GM18526 (cell line): Measurements from ENCODE around the gene PXDN.

Source experiments
- POLR2A ChIP-seq: IDR thresholded peaks from 3 replicates; pipeline ENCODE4 v1.6.1; 2011; ENCODE audit not compliant: insufficient read length; ENCODE audit errors: extremely low read depth

PXDN gene

DNA sequence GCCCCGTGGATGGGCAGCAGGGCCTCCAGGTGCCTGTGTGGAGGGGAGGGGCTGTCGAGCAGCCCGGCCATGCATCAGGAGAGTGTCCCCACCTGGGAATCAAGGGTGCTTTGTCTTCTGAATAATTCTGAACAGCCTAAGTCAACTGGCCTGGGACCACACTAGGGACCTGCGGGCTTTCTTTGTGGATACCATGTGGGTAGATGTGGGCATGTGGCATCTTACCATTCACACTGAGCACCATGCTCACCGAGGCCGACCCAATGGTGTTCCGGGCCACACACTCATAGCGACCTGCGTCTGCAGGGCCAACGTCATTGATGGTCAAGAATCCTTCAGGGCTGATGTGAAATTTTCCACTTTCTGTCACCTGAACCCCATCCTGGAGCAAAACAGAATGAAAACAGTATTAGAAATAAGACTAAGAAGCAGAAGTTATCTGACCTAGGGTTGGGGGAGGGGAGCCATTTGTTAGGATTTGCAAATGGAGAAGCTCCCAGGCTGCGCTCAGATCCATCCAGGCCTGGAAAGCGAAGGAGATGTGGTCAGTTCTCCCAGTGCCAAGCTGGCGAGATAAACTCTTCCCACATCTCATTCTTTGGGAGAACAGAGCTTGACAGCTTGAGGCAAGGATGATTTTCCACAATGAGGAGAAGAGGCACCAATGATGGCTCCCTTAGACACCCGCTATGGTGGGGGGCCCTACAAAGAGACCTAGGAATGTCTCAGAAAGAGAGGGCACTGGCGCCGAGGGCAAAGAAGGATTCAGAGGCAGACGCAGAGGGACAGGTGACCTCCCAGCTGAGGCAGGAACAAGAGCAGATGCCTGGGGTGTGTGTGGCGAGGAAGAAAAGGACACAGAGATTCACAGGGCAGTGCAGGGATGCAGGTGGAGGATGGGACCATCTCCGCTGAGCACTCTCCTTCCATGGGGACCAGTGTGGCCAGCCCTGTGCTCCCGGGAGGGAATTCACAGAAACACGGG lies 83.4 kb downstream of the PXDN start:
- no peak for TF ChIP-seq POLR2A

DNA sequence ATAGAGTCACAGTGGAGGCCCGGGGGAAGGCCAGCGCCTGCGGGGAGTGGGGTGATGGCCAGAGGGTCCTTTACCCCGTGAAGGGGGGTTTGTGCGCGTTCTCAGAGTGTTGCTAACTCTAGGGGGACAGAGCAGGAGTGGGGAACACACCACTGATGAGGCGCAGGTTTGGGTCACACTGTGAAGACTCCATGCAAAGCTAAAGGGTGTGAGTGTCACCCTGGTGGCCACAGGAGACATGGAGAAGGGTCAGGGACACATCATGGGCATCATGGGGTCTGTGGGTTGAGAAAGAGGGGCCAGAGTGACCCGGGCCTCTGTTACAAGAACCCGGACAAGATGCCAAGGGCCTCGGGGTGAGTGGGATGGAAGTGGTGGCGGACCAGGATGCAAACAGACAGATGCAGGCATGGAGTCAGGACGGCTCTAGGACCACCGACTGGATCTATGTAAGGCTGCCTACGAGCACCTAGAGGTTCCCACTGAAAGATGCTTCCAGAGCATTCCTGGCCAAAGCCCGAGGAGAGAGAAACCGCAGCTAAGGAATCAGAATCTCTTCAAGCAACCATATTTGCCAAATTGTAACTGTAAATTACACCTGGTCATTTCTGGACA lies 84.3 kb downstream of the PXDN start:
- no peak for TF ChIP-seq POLR2A

DNA sequence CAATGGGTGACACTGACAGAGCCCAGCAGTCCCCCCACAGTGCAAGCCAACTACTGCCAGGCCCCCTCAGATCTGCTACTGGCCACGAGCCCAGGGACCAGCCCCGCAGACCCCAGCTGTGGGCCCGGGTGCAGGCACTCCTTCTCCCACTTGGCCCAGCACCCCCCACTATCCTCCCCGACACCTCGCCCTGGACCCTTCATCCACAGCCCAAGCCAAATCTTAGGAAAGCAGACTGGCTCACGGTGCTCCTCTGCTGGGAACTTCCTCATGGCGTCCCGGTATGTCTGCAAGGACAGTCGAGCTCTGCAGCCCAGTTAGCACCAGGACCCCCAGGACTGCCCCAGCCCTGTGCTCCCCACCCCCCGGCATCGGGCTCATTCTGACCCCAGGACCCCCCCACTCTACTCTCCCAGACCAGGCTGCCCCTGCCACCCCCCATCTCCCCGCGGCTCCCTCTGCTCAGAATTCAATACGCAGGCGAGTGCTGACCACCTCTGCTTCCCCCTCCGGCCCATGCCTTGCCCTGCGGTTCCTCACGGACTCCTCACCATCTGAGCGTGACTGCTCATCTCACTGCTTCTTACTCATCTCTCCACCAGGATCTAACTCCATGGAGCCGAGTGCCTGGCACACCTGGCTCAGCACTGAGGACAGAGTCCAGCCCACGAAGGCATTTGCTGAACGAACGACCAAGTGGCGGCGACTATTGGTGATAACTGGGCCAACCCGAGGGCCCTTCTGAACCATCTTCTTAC lies 85.7 kb downstream of the PXDN start:
- TF ChIP-seq POLR2A, result no peak

DNA sequence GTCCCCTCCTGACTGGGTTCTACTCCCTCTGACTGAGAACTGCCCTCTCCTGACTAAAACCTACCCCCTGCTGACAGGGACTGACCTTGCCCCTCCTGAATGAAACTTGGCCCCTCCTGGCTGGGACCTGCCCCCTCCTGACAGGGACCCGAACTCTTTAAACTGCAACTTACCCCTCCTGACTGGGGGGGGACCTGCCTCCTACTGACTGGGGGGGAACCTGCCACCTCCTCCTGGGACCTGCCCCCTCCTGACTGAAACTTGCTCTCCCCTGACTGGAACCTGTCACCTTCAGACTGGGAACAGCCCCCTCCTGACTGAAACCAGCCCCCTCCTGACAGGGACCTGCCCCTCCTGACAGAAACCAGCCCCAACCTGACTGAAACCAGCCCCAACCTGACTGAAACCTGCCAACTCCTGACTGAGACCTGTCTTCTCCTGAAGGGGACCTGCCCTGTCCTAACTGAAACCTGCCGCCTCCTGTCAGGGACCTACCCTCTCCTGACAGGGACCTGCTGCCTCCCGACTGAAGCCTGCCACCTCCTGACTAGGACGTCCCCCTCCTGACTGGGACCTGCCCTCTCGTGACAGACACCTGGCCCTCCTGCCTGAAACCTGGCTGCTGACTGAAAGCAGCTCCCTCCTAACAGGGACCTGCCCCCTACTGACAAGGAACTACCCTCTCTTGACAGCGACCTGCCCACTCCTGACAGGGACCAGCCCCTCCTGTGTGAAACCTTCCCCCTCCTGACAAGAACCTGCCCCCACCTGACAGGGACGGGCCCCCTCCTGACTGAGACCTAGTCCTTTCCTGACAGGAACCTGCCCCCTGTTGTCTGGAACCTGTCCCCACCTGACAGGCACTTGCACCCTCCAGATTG lies 87.1 kb downstream of the PXDN start:
- no peak for TF ChIP-seq POLR2A

DNA sequence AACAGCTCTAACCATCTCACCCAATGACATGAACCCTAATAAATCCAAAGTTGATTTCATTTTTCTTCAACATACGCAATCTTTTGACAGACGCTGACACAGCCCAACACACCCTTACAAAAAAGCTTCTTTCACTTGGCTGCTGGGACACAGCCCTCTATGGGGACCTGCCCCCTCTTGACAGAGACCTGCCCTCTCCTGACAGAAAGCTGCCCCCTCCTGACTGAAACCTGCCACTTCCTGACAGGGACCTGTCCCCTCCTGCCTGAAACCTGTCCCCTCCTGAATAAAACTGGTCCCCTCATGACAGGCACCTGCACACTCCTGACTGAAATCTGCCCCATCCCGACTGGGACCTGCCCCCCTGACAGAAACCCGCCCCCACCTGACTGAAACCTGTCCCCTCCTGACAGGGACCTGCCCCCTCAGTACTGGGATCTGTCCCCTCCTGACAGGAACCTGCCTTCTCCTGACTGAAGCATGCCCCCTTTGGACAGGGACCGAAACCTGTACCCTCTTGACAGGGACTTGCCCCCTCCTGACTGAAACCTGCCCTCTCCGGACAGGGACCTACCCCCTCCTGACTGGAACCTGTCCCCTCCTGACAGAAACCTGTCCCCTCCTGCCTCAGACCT lies 87.9 kb downstream of the PXDN start:
- TF ChIP-seq POLR2A, result no peak

DNA sequence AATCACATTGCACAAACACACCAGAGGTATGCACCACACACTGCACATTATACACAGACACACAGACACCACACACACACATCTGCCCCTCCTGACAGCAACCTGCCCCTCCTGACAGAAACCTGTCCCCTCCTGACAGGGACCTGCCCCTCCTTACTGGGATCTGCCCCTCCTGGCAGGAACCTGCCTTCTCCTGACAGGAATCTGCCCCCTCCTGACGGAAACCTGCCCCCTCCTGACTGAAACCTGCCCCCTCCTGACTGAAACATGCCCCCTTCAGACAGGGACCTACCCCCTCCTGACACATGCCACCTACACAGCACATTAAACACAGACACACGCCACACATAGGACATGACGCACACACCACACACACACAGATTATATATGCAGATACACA lies 88.9 kb downstream of the PXDN start:
- no peak for TF ChIP-seq POLR2A

DNA sequence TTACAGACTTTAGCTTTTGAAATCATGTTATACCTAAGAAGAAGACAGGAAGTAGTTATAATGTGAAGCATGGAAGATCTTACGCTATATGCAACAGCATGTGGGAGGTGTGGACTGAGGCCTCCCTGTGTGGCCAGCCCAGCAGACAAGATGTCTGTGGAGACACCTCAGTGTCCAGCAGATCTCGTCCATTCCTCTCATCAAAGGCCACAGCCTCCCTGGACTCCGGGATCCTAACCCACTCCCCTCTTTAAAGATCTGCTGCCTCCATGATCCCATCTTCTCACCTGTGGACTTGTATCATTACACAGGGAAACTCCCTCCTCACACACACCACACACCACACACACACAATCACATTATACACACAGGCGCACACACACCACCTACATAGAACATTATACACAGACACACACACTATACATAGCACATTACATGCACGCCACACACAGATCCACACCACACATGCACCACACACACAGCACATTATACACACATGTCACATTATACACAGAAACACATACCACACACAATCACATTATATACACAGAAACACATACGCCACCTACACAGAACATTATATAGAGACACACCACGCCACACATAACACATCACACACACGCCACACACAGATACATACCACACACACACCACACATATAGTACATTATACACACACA lies 89.5 kb downstream of the PXDN start:
- TF ChIP-seq POLR2A, result no peak

DNA sequence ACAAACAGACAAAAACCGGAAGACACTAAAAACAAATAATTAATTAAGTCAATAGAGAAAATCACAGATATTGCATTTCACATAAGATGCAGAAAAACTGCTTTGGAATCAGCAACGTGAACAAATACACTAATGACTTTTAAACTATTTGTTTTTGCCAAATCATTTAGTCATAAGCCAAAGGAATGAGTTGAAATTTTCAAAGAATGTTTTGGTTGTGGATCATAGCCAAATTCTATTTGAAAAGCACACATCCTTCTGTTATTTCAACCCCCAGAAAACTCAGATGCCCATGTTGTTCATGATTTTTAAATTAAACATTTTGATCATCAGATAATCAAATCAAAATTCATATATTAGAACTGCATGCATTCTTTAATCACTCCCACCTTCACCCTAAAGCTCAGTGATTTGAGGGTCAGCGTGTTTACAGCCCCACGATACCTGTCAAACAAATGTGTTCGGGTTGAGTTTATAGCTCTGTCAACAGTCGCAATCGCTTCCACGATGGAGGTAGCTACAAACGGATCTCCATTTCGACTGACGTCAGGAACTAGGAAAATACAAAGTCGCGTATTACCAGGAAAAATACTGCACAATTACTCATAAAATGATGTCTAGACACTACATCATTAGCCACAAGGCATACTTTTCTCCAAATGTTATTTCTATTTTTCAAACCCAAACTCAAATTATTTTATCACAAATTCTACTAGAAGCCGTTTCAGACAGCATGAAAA lies 90.2 kb downstream of the PXDN start:
- no peak for TF ChIP-seq POLR2A

DNA sequence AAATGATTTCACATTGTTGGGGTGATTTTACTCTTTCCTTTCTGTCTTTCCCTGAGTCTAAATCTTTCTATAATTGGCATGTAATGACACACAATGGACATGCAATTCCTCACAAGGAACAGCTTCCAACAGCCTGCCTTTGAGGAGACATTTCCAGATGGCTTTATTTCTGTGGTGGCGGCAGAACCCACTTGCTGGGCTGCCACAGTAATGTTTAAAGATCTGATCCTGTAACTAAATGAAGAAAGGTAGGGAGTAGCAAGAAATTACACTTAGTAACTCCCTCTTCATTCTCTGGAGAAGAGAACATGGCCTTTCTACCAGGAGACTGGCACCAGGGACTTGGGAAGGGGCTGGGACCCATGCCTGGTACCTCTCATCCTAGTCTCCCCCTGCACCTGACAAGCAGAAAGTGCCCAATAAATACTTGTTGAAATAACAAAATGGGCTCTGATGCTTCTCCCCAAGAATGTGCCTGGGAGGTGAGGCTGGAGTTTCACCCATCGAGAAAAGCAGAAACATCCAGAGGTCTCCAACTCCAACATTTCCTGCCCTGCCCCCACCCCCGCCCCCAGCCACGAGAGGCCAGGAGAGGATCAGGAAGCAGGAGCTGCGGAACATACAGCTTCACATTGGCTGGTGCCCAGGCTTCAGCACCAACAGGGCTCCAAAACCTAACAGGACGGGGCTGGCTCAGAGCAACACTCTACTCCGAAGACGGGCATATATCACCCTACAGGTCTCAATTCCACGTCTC lies 92.1 kb downstream of the PXDN start:
- TF ChIP-seq POLR2A, result no peak

DNA sequence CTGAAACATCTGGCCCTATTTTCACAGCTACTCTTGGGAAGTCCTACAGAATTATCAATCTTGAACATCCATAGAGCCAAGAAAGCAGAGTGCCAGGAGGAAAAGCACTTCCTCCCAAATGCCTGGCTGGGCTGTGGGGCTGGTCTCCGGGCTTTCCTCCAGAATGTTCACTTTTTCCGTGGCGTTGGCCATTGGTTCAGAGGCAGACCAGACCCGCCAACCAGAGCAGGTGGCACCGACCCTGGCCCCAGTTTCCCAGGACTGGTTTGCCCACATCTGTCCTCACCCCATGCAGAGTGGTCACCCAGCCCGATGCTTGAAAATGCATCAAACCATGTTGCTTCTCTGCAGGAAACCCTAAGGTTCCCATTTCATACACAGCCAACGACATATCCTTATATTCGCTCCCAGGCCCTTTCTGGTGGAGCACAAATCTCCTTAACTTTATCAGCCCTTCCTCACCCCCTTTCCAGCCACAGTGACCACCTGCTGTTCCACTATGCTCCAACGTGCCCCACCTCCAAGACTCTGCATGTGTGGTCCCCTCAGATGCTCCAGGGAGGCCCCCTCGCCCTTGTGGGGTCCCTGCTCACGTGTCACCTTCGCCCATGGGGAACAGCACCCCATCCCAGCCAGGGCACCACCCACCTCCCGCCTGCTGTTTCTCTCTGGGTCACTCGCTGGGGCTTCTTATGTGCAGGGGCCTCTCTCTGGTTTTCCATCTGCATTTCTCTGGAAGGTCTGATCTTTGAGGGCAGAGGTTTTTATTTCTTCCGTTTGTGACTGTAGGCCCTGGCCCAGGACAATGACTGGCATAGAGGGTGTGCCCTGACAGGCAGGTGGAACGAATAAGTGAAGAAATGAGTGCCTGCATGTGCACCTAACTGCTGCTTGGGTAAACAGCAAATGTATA lies 92.9 kb downstream of the PXDN start:
- TF ChIP-seq POLR2A, result no peak

DNA sequence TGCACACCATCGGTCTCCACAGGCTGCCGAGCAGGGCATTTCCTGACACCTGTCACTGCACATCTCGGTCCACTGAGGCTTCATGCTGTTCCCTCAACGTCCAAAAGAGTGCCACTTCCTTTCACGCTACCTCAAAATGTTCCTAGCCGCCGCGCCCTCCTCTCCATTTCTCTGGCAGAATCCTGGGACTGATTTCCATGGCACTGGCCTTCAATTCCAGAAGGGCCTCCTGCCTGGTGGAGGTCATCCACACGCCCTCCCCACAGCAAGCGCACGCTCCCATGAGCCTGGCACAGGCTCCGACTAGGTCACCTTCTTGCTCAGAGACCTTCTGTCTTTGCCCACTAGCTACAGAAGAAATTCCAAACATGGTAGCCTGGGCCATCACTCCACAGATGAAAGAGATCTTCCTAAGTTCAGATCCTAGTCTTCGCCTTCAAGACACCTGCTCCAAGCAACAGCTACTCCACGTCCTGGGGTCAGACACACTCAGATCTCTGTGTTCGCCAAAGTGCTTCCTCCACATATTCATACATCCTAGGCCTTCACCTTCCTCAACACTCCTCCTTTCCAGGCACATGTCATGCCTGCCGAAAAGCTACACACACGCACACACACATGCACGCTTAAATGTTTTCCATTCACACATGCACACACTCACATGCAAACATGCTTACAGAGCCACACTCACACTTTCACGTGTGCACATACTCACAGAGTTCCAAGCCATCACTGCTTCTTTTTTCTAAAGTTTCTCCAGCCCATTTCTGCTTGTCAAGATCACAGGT lies 94.0 kb downstream of the PXDN start:
- TF ChIP-seq POLR2A, result no peak
